IPS-18a (cell line): ENCODE data around the gene RFX6.
"Not testable (repeated sequence)": the region's sequence is repeated elsewhere in the genome, so short reads cannot be mapped to it uniquely, and the experiment has no call there.

ENCODE experiments used
- H3K27ac ChIP-seq: one replicate; pipeline ENCODE4 v1.5.1; 2013; ENCODE audit warnings: low read length
- H3K27me3 ChIP-seq: one replicate; pipeline ENCODE4 v1.6.1; 2013; ENCODE audit warnings: mild to moderate bottlenecking, low read length; ENCODE audit not compliant: control insufficient read depth, insufficient read depth
- H3K36me3 ChIP-seq: one replicate; pipeline ENCODE4 v1.6.1; 2013; ENCODE audit warnings: low read depth, low read length; ENCODE audit not compliant: control insufficient read depth
- H3K4me1 ChIP-seq: one replicate; pipeline ENCODE4 v1.6.1; 2013; ENCODE audit warnings: low read depth, low read length; ENCODE audit not compliant: control insufficient read depth
- H3K4me3 ChIP-seq: one replicate; pipeline ENCODE4 v1.5.1; 2013; ENCODE audit warnings: low read length
- H3K9ac ChIP-seq: one replicate; pipeline ENCODE4 v1.6.1; 2013; ENCODE audit warnings: mild to moderate bottlenecking, low read length, moderate library complexity
- H3K9me3 ChIP-seq: one replicate; pipeline ENCODE4 v1.6.1; 2013; ENCODE audit warnings: low read depth, low read length; ENCODE audit not compliant: control insufficient read depth

RFX6 gene

GRCh38 chr6:116876635-116877611 lies at the start of gene RFX6:
Gene RFX6 (plus strand): TSS chr6:116877242. CDS start chr6:116877276, 34 bp downstream.
- no peaks in the 10 kb centered on the region for H3K36me3 ChIP-seq
- peaks cover 6% of the 10 kb centered on the region for H3K9me3 ChIP-seq
- H3K9ac ChIP-seq: no peak within 1 kb of the TSS
- no peak within 1 kb of the TSS for H3K27ac ChIP-seq
- no peaks in the 10 kb centered on the region for H3K4me1 ChIP-seq
- H3K4me3 ChIP-seq: peak within 1 kb of the TSS; percentile 74
- H3K27me3 ChIP-seq: peaks cover 55% of the 10 kb centered on the region

- H3K36me3 ChIP-seq: no peaks in the 10 kb centered on the region
- H3K9ac ChIP-seq: no peak overlapping the region
- peak overlapping the region; percentile 47 for H3K27ac ChIP-seq
- peak overlapping the region; percentile 24 for H3K4me3 ChIP-seq
- H3K27me3 ChIP-seq: no peaks in the 10 kb centered on the region
- no peaks in the 10 kb centered on the region for H3K9me3 ChIP-seq
- peaks cover 13% of the 10 kb centered on the region for H3K4me1 ChIP-seq
Measured at GRCh38 chr6:116827561-116828240, 49.3 kb upstream of the RFX6 start.

- Histone ChIP-seq H3K9ac (no peak within 1 kb of the TSS), H3K4me1 (peaks cover 13% of the 10 kb centered on the region), H3K27me3 (no peaks in the 10 kb centered on the region), H3K9me3 (no peaks in the 10 kb centered on the region), H3K36me3 (no peaks in the 10 kb centered on the region), H3K4me3 (peak within 1 kb of the TSS; percentile 24), H3K27ac (peak within 1 kb of the TSS; percentile 47)
Measured at GRCh38 chr6:116828983-116829382, 48.1 kb upstream of the RFX6 start, which contains the start of gene GPRC6A. Gene GPRC6A (minus strand): TSS chr6:116829083. CDS start chr6:116829013, 70 bp downstream.

- not testable (repeated sequence) for H3K27me3 ChIP-seq, H3K4me3 ChIP-seq, H3K9ac ChIP-seq, H3K27ac ChIP-seq, H3K9me3 ChIP-seq, H3K4me1 ChIP-seq, H3K36me3 ChIP-seq
Measured at GRCh38 chr6:116834526-116834925, 42.5 kb upstream of the RFX6 start.

GRCh38 chr6:116836606-116837342 lies 40.3 kb upstream of the RFX6 start:
- no peaks in the 10 kb centered on the region for H3K36me3 ChIP-seq
- H3K9me3 ChIP-seq: no peaks in the 10 kb centered on the region
- H3K9ac ChIP-seq: no peak overlapping the region
- H3K4me3 ChIP-seq: no peak overlapping the region
- no peak overlapping the region for H3K27ac ChIP-seq
- H3K4me1 ChIP-seq: no peaks in the 10 kb centered on the region
- no peaks in the 10 kb centered on the region for H3K27me3 ChIP-seq

- Histone ChIP-seq H3K36me3 (no peaks in the 10 kb centered on the region), H3K9me3 (no peaks in the 10 kb centered on the region), H3K9ac (no peak overlapping the region), H3K4me3 (no peak overlapping the region), H3K4me1 (no peaks in the 10 kb centered on the region), H3K27me3 (no peaks in the 10 kb centered on the region), H3K27ac (no peak overlapping the region)
Measured at GRCh38 chr6:116840091-116840490, 37.0 kb upstream of the RFX6 start.

GRCh38 chr6:116842459-116842858 lies 34.6 kb upstream of the RFX6 start:
- no peaks in the 10 kb centered on the region for H3K4me1 ChIP-seq
- no peaks in the 10 kb centered on the region for H3K27me3 ChIP-seq
- no peaks in the 10 kb centered on the region for H3K9me3 ChIP-seq
- H3K27ac ChIP-seq: no peak overlapping the region
- no peak overlapping the region for H3K9ac ChIP-seq
- H3K4me3 ChIP-seq: no peak overlapping the region
- no peaks in the 10 kb centered on the region for H3K36me3 ChIP-seq

GRCh38 chr6:116847227-116847626 lies 29.8 kb upstream of the RFX6 start:
- no peak overlapping the region for H3K9ac ChIP-seq
- no peak overlapping the region for H3K4me3 ChIP-seq
- H3K4me1 ChIP-seq: no peaks in the 10 kb centered on the region
- H3K36me3 ChIP-seq: no peaks in the 10 kb centered on the region
- no peak overlapping the region for H3K27ac ChIP-seq
- H3K27me3 ChIP-seq: no peaks in the 10 kb centered on the region
- H3K9me3 ChIP-seq: no peaks in the 10 kb centered on the region

DNA sequence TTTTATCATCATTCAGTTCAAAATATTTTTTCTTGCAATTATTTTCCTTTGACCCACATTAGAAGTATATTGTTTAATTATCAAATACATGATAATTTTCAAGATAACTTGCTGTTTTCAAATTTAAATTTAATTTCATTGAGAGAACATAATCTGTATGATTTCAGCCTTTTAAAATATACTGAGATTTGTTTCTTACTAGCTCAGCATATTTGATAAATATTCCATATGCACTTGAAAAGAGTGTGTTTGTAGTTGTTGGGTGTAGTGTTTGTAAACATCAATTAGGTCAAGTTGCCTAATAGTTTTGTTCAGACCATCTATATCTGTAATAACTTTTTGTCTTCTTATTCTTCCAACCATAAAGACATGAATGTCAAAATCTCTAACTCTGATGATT lies 19.0 kb upstream of the RFX6 start:
- Histone ChIP-seq H3K9ac (no peak overlapping the region), H3K36me3 (no peaks in the 10 kb centered on the region), H3K27ac (no peak overlapping the region), H3K27me3 (no peaks in the 10 kb centered on the region), H3K4me3 (no peak overlapping the region), H3K4me1 (no peaks in the 10 kb centered on the region), H3K9me3 (peaks cover 26% of the 10 kb centered on the region)

DNA sequence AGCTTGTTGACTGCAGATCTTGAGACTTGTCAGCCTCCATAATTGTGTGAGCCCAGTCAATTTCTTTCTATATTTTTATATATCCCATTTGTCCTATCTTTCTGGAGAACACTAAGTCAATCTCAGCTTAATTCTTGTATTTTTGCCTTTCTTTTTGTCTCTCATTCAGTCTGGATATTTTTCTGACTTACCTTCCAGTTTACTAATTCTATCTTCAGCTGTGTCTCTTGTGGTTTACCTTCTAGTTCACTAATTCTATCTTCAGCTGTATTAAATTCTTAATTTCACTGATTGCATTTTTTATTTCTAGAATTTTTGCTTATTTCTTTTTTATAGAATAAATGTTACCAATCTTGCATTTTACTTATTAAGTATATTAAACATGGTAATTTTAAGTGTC lies 17.8 kb upstream of the RFX6 start:
- H3K27ac ChIP-seq: no peak overlapping the region
- H3K36me3 ChIP-seq: no peaks in the 10 kb centered on the region
- H3K9me3 ChIP-seq: peaks cover 26% of the 10 kb centered on the region
- no peaks in the 10 kb centered on the region for H3K4me1 ChIP-seq
- H3K4me3 ChIP-seq: no peak overlapping the region
- no peak overlapping the region for H3K9ac ChIP-seq
- H3K27me3 ChIP-seq: no peaks in the 10 kb centered on the region

DNA sequence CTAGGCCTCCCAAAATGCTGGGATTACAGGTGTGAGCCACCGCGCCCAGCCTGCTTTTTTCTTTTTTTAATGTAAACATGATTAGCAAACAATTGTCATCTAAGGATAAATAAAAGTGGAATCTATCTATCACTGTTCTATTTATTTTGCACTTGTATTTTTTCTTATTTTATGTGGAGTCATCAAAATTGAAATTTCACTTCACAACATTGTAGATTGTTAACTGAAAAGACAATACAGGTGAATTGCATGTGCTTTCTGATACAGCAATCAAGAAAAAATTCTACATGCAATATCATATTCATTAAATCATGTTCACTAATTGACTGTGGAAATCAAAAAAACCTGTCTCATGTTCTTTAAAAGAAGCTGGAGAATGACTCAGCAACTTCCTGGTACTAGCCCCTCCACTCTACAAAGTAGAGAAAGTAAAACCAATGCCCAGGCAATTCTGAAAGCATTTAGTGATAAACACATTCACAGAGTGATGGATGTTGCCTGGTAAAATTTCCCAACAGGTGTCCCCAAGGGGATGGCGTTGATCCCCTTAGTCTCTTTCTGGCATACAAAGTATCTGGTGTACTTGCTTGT lies 10.7 kb upstream of the RFX6 start:
- Histone ChIP-seq H3K9me3 (no peaks in the 10 kb centered on the region), H3K27me3 (no peaks in the 10 kb centered on the region), H3K9ac (no peak overlapping the region), H3K4me3 (no peak overlapping the region), H3K27ac (no peak overlapping the region), H3K36me3 (no peaks in the 10 kb centered on the region), H3K4me1 (peaks cover 6% of the 10 kb centered on the region)
